Measurements from ENCODE around the gene PIGW. TPM values are rescaled to one million over a fixed set of nuclear protein-coding genes. Genes with fewer than 3 reads are reported as not detected.

The PIGW gene
- polyA plus RNA-seq, 3 donors, result 3.1 to 5.9 (median 3.7) TPM

- no CpG with 5 or more reads among the region's 2 CpGs for WGBS (ENCODE audit: insufficient coverage)
- no peaks in the 10 kb centered on the region for H3K4me1 Mint-ChIP-seq
- no peaks in the 10 kb centered on the region for H4K20me1 ChIP-seq (ENCODE audit: insufficient read depth, low read length)
- no peak overlapping the region for H3K4me3 Mint-ChIP-seq
- no peaks in the 10 kb centered on the region for H3K79me2 ChIP-seq (ENCODE audit: insufficient read depth, low read length)
- DNase-seq, result no peak
- H3K27ac Mint-ChIP-seq, result peak overlapping the region in 1 of 7 donors; percentile 63
- no peaks in the 10 kb centered on the region for H3K27me3 ChIP-seq (ENCODE audit: control insufficient read depth in 2 of 2, insufficient read depth in 2 of 2, low read length in 2 of 2)
- no peak overlapping the region for H2AFZ ChIP-seq (ENCODE audit: insufficient read depth, low read depth, low read length, poor library complexity, severe bottlenecking)
- TF ChIP-seq, protein P1, sequence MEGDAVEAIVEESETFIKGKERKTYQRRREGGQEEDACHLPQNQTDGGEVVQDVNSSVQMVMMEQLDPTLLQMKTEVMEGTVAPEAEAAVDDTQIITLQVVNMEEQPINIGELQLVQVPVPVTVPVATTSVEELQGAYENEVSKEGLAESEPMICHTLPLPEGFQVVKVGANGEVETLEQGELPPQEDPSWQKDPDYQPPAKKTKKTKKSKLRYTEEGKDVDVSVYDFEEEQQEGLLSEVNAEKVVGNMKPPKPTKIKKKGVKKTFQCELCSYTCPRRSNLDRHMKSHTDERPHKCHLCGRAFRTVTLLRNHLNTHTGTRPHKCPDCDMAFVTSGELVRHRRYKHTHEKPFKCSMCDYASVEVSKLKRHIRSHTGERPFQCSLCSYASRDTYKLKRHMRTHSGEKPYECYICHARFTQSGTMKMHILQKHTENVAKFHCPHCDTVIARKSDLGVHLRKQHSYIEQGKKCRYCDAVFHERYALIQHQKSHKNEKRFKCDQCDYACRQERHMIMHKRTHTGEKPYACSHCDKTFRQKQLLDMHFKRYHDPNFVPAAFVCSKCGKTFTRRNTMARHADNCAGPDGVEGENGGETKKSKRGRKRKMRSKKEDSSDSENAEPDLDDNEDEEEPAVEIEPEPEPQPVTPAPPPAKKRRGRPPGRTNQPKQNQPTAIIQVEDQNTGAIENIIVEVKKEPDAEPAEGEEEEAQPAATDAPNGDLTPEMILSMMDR (IDR thresholded peaks at IDR 0.05), result no peak
- no peaks in the 10 kb centered on the region for H3K9me3 Mint-ChIP-seq
- intact Hi-C loops (cut with micrococcal nuclease), result no loop called here
- H3K27ac ChIP-seq (ENCODE audit: low read depth in 1 of 2, low read length in 2 of 2), result no peak overlapping the region
- no peak overlapping the region for H3K4me2 ChIP-seq (replicated peaks; ENCODE audit: extremely low read depth, low read length, poor library complexity, severe bottlenecking)
- H3K4me1 ChIP-seq (ENCODE audit: control insufficient read depth in 1 of 2, insufficient read depth in 2 of 2, low read length in 2 of 2), result no peaks in the 10 kb centered on the region
- H3K27me3 Mint-ChIP-seq (ENCODE audit: low read depth in 3 of 3), result peaks cover 0 to 1% (median 0%) of the 10 kb centered on the region in 3 donors
- no peaks in the 10 kb centered on the region for H3K9me3 ChIP-seq (replicated peaks in 1 of 2; ENCODE audit: control insufficient read depth in 1 of 2, insufficient read depth in 1 of 2, low read length in 2 of 2)
- H3K4me3 ChIP-seq (replicated peaks in 1 of 3; ENCODE audit: low read depth in 2 of 3, low read length in 3 of 3), result no peak overlapping the region
- H3K9ac ChIP-seq (ENCODE audit: insufficient read depth, low read length, poor library complexity, severe bottlenecking), result no peak overlapping the region
- peaks cover 50 to 82% of the 10 kb centered on the region in 2 donors for H3K36me3 Mint-ChIP-seq
- peaks cover 51 to 68% of the 10 kb centered on the region in 2 donors for H3K36me3 ChIP-seq (replicated peaks in 1 of 2; ENCODE audit: control insufficient read depth in 1 of 2, insufficient read depth in 2 of 2, low read length in 2 of 2)
These were observed 11.7 kb upstream of the PIGW start for GRCh38 chr17:36523113-36523512.

- Mint-ChIP-seq H3K4me3 (no peak overlapping the region), H3K36me3 (peaks cover 51 to 80% of the 10 kb centered on the region in 2 donors), H3K27ac (peak overlapping the region in 1 of 7 donors; percentile 15), H3K4me1 (peaks cover 5% of the 10 kb centered on the region), H3K9me3 (no peaks in the 10 kb centered on the region), H3K27me3 (ENCODE audit: low read depth in 3 of 3) (peaks cover 0 to 1% (median 0%) of the 10 kb centered on the region in 3 donors)
- H3K27me3 ChIP-seq (ENCODE audit: control insufficient read depth in 2 of 2, insufficient read depth in 2 of 2, low read length in 2 of 2), result no peaks in the 10 kb centered on the region
- no peaks in the 10 kb centered on the region for H3K79me2 ChIP-seq (ENCODE audit: insufficient read depth, low read length)
- H3K4me2 ChIP-seq (replicated peaks; ENCODE audit: extremely low read depth, low read length, poor library complexity, severe bottlenecking), result no peak overlapping the region
- peaks cover 54 to 72% of the 10 kb centered on the region in 2 donors for H3K36me3 ChIP-seq (replicated peaks in 1 of 2; ENCODE audit: control insufficient read depth in 1 of 2, insufficient read depth in 2 of 2, low read length in 2 of 2)
- no peak overlapping the region for H2AFZ ChIP-seq (ENCODE audit: insufficient read depth, low read depth, low read length, poor library complexity, severe bottlenecking)
- H3K9me3 ChIP-seq (replicated peaks in 1 of 2; ENCODE audit: control insufficient read depth in 1 of 2, insufficient read depth in 1 of 2, low read length in 2 of 2), result no peaks in the 10 kb centered on the region
- no peaks in the 10 kb centered on the region for H4K20me1 ChIP-seq (ENCODE audit: insufficient read depth, low read length)
- WGBS (ENCODE audit: insufficient coverage), result 71% methylated on average over 2 of the region's 4 CpGs
- TF ChIP-seq, protein P1 (IDR thresholded peaks at IDR 0.05), result no peak
- no peak for DNase-seq
- H3K27ac ChIP-seq (ENCODE audit: low read depth in 1 of 2, low read length in 2 of 2), result no peak overlapping the region
- no peak overlapping the region for H3K9ac ChIP-seq (ENCODE audit: insufficient read depth, low read length, poor library complexity, severe bottlenecking)
- intact Hi-C loops (cut with micrococcal nuclease), result no loop called here
- peaks cover 0 to 6% of the 10 kb centered on the region in 2 donors for H3K4me1 ChIP-seq (ENCODE audit: control insufficient read depth in 1 of 2, insufficient read depth in 2 of 2, low read length in 2 of 2)
- H3K4me3 ChIP-seq (replicated peaks in 1 of 3; ENCODE audit: low read depth in 2 of 3, low read length in 3 of 3), result no peak overlapping the region
These were observed 10.3 kb upstream of the PIGW start for GRCh38 chr17:36524428-36524876.
